ENCODE data around the gene MTMR3. TPM values are rescaled to one million over a fixed set of nuclear protein-coding genes. Genes with fewer than 3 reads are reported as not detected.

The MTMR3 gene
- total RNA-seq, 1 donor: 36.9 TPM

- H3K4me3 ChIP-seq (ENCODE audit: insufficient read depth, low read length): no peak overlapping the region
- no peak overlapping the region for H2AFZ ChIP-seq (ENCODE audit: low read length)
- H3K79me2 ChIP-seq (ENCODE audit: insufficient read depth, low read length): no peaks in the 10 kb centered on the region
- no peak overlapping the region for H3K27ac ChIP-seq (ENCODE audit: low read depth, low read length)
- H3K36me3 ChIP-seq (ENCODE audit: insufficient read depth, low read length): no peaks in the 10 kb centered on the region
- H3K9me3 ChIP-seq (ENCODE audit: low read depth, low read length): no peaks in the 10 kb centered on the region
- peaks cover 5% of the 10 kb centered on the region for H3K27me3 ChIP-seq (ENCODE audit: insufficient read depth, low read length)
- no peaks in the 10 kb centered on the region for H3K4me1 ChIP-seq (ENCODE audit: insufficient read depth, low read length)
- no peak for DNase-seq (ENCODE audit: insufficient read length, low spot score, missing footprints)
- H4K20me1 ChIP-seq (ENCODE audit: insufficient read depth, low read length): no peaks in the 10 kb centered on the region
- H3K4me2 ChIP-seq (ENCODE audit: insufficient read depth, low read length): no peak overlapping the region
- TF ChIP-seq CTCF (IDR thresholded peaks at IDR 0.05; ENCODE audit: extremely low read depth, low read depth, low read length): no peak
These were observed 15.1 kb upstream of the MTMR3 start for GRCh38 chr22:29867851-29868250.

GRCh38 chr22:29870574-29870973 lies 12.4 kb upstream of the MTMR3 start:
- TF ChIP-seq CTCF (IDR thresholded peaks at IDR 0.05; ENCODE audit: extremely low read depth, low read depth, low read length): no peak
- no peak overlapping the region for H3K4me2 ChIP-seq (ENCODE audit: insufficient read depth, low read length)

GRCh38 chr22:29871684-29872083 lies 11.3 kb upstream of the MTMR3 start:
- Histone ChIP-seq H3K27me3 (ENCODE audit: insufficient read depth, low read length) (peaks cover 15% of the 10 kb centered on the region), H3K9me3 (ENCODE audit: low read depth, low read length) (no peaks in the 10 kb centered on the region), H4K20me1 (ENCODE audit: insufficient read depth, low read length) (no peaks in the 10 kb centered on the region), H3K4me3 (ENCODE audit: insufficient read depth, low read length) (no peak overlapping the region), H2AFZ (ENCODE audit: low read length) (no peak overlapping the region), H3K36me3 (ENCODE audit: insufficient read depth, low read length) (no peaks in the 10 kb centered on the region), H3K4me1 (ENCODE audit: insufficient read depth, low read length) (no peaks in the 10 kb centered on the region), H3K27ac (ENCODE audit: low read depth, low read length) (no peak overlapping the region), H3K79me2 (ENCODE audit: insufficient read depth, low read length) (no peaks in the 10 kb centered on the region), H3K4me2 (ENCODE audit: insufficient read depth, low read length) (no peak overlapping the region)
- TF ChIP-seq CTCF (IDR thresholded peaks at IDR 0.05; ENCODE audit: extremely low read depth, low read depth, low read length): no peak
- no peak for DNase-seq (ENCODE audit: insufficient read length, low spot score, missing footprints)

More at GRCh38 chr22:29870574-29870973, 12.4 kb upstream of the MTMR3 start:
- Histone ChIP-seq H2AFZ (ENCODE audit: low read length) (no peak overlapping the region), H3K27ac (ENCODE audit: low read depth, low read length) (no peak overlapping the region), H3K9me3 (ENCODE audit: low read depth, low read length) (no peaks in the 10 kb centered on the region), H3K79me2 (ENCODE audit: insufficient read depth, low read length) (no peaks in the 10 kb centered on the region), H4K20me1 (ENCODE audit: insufficient read depth, low read length) (no peaks in the 10 kb centered on the region), H3K27me3 (ENCODE audit: insufficient read depth, low read length) (peaks cover 15% of the 10 kb centered on the region), H3K36me3 (ENCODE audit: insufficient read depth, low read length) (no peaks in the 10 kb centered on the region), H3K4me3 (ENCODE audit: insufficient read depth, low read length) (no peak overlapping the region), H3K4me1 (ENCODE audit: insufficient read depth, low read length) (no peaks in the 10 kb centered on the region)
- no peak for DNase-seq (ENCODE audit: insufficient read length, low spot score, missing footprints)

GRCh38 chr22:29872144-29872893 lies 10.7 kb upstream of the MTMR3 start:
- DNase-seq (ENCODE audit: insufficient read length, low spot score, missing footprints): no peak
- no peak for TF ChIP-seq CTCF (IDR thresholded peaks at IDR 0.05; ENCODE audit: extremely low read depth, low read depth, low read length)
- Histone ChIP-seq H3K27ac (ENCODE audit: low read depth, low read length) (no peak overlapping the region), H3K9me3 (ENCODE audit: low read depth, low read length) (no peaks in the 10 kb centered on the region), H3K4me1 (ENCODE audit: insufficient read depth, low read length) (peaks cover under 1% of the 10 kb centered on the region), H3K27me3 (ENCODE audit: insufficient read depth, low read length) (peaks cover 13% of the 10 kb centered on the region), H3K36me3 (ENCODE audit: insufficient read depth, low read length) (no peaks in the 10 kb centered on the region), H3K4me2 (ENCODE audit: insufficient read depth, low read length) (no peak overlapping the region), H2AFZ (ENCODE audit: low read length) (no peak overlapping the region), H3K4me3 (ENCODE audit: insufficient read depth, low read length) (no peak overlapping the region), H4K20me1 (ENCODE audit: insufficient read depth, low read length) (no peaks in the 10 kb centered on the region), H3K79me2 (ENCODE audit: insufficient read depth, low read length) (no peaks in the 10 kb centered on the region)

Data from osteoblast (primary cell).